Smooth muscle cell (in vitro differentiated cells): ENCODE results near the gene HSD17B2. TPM values are rescaled to one million over a fixed set of nuclear protein-coding genes. Genes with fewer than 3 reads are reported as not detected.
"Not testable (repeated sequence)": the region's sequence is repeated elsewhere in the genome, so short reads cannot be mapped to it uniquely, and the experiment has no call there.

ENCODE experiments used
- DNase-seq: peaks from one replicate; lab custom pipeline; 2025; ENCODE audit not compliant: unreplicated experiment; lab: John Stamatoyannopoulos, UW
- H2AFZ ChIP-seq: fragments of 200-600 bp; sonication (generic); 2 replicates; pipeline ENCODE4 v1.6.0; 2016; ENCODE audit warnings: antibody characterized with exemption, low read depth, mild to moderate bottlenecking
- H3F3A ChIP-seq: fragments of 200-600 bp; sonication (generic); 2 replicates; pipeline ENCODE4 v1.6.0; 2017; ENCODE audit warnings: antibody characterized with exemption, low read depth
- H3K27ac ChIP-seq: fragments of 200-600 bp; sonication (generic); 2 replicates; pipeline ENCODE4 v1.5.1; 2016; ENCODE audit warnings: low read depth, mild to moderate bottlenecking
- H3K27me3 ChIP-seq: fragments of 200-600 bp; sonication (generic); 2 replicates; pipeline ENCODE4 v1.6.1; 2016; ENCODE audit warnings: low read depth, mild to moderate bottlenecking
- H3K36me3 ChIP-seq: fragments of 200-600 bp; sonication (generic); 2 replicates; pipeline ENCODE4 v1.5.1; 2016; ENCODE audit warnings: low read depth
- H3K4me1 ChIP-seq: fragments of 200-600 bp; sonication (generic); 2 replicates; pipeline ENCODE4 v1.5.1; 2016; ENCODE audit warnings: low read depth
- H3K4me2 ChIP-seq: fragments of 200-600 bp; sonication (generic); 2 replicates; pipeline ENCODE4 v1.6.0; 2016; ENCODE audit warnings: mild to moderate bottlenecking
- H3K4me3 ChIP-seq: fragments of 200-600 bp; sonication (generic); 2 replicates; pipeline ENCODE4 v1.5.1; 2016; ENCODE audit warnings: mild to moderate bottlenecking
- H3K79me2 ChIP-seq: fragments of 200-600 bp; sonication (generic); 2 replicates; pipeline ENCODE4 v1.6.0; 2016; ENCODE audit warnings: low read depth, mild to moderate bottlenecking
- H3K9ac ChIP-seq: fragments of 200-600 bp; sonication (generic); 2 replicates; pipeline ENCODE4 v1.6.0; 2016; ENCODE audit warnings: low read depth
- H3K9me3 ChIP-seq: fragments of 200-600 bp; sonication (generic); replicated peaks from 2 replicates; pipeline ENCODE4 v1.5.1; 2016; ENCODE audit warnings: low read depth
- H4K20me1 ChIP-seq: fragments of 200-600 bp; sonication (generic); 2 replicates; pipeline ENCODE4 v1.6.0; 2016; ENCODE audit warnings: low read depth
- WGBS: methylation state at CpG from one replicate; pipeline ENCODE4 v1.1.7; 2016; ENCODE audit warnings: low lambda C conversion rate; 5-methylcytosine and 5-hydroxymethylcytosine counted together
- polyA plus RNA-seq: library from polyadenylated mRNA; unstranded; fragments of >200 nt; fragmentation: Nextera tagmentation; extraction: Ambion mirVana; gene quantifications from 2 replicates; pipeline ENCODE4 v1.2.1, GENCODE V29; 2016
- total RNA-seq: library from RNA; depleted of rRNA; stranded (reverse); fragments of >200 nt; gene quantifications from 2 replicates; pipeline ENCODE4 v1.2.3, GENCODE V29; 2014
- TF ChIP-seq, protein P1 (sequence below): fragments of 200-600 bp; sonication (generic); IDR thresholded peaks from 2 replicates; pipeline ENCODE4 v1.5.1; 2017; ENCODE audit warnings: borderline replicate concordance, mild to moderate bottlenecking, antibody characterized with exemption; ENCODE audit not compliant: insufficient read depth, poor library complexity, severe bottlenecking

The HSD17B2 gene
- total and polyA plus RNA-seq, 2 experiments from 2014 or later, result 21.8 to 33.9 TPM

DNA sequence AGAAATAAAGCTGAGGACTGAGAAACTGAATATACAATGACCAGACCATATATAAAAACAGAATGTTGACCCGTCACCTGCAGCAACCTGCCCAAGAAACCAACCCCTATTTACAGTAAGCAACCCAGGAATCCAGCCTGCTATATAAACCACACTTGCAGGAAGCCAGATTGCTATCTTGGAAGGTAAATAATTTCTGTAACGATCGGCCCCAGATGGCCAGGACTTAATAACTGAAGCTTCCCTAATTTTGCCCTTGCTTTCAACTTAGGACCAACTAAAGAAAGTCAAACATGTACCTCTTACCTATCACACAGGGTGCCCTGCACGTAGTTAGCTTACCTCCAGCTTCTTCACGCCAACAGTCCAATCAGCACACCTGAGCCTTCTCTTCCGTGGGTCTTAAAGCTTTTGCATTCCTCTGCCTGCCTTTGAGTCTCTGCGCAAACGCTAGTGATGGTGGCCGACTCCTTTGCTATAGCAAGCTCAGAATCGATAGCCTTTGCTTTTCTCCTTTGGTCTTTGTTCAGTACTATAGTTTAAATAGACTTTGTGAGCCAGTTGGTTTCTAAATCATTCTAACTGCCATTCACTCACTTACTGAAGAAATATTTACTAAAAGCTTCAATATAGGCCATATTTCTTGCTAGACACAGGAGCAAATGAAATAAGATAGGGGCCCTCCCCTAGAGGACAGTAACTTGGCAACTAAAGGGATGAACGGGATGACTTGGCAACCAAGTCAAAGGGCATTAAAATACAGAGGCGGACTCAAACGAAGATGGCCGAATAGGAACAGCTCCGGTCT lies 103.6 kb downstream of the HSD17B2 start:
- H3K9me3 ChIP-seq, result no peaks in the 10 kb centered on the region
- DNase-seq, result no peak
- peak overlapping the region; percentile 18 for H3K4me3 ChIP-seq
- peaks cover 6% of the 10 kb centered on the region for H3K4me1 ChIP-seq
- peak overlapping the region; percentile 61 for H3K4me2 ChIP-seq
- H3K27me3 ChIP-seq, result no peaks in the 10 kb centered on the region
- TF ChIP-seq, protein P1, sequence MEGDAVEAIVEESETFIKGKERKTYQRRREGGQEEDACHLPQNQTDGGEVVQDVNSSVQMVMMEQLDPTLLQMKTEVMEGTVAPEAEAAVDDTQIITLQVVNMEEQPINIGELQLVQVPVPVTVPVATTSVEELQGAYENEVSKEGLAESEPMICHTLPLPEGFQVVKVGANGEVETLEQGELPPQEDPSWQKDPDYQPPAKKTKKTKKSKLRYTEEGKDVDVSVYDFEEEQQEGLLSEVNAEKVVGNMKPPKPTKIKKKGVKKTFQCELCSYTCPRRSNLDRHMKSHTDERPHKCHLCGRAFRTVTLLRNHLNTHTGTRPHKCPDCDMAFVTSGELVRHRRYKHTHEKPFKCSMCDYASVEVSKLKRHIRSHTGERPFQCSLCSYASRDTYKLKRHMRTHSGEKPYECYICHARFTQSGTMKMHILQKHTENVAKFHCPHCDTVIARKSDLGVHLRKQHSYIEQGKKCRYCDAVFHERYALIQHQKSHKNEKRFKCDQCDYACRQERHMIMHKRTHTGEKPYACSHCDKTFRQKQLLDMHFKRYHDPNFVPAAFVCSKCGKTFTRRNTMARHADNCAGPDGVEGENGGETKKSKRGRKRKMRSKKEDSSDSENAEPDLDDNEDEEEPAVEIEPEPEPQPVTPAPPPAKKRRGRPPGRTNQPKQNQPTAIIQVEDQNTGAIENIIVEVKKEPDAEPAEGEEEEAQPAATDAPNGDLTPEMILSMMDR, result no peak
- H3K9ac ChIP-seq, result no peak overlapping the region
- WGBS, result 80% methylated on average over 15 of the region's 15 CpGs
- H3K79me2 ChIP-seq, result no peaks in the 10 kb centered on the region
- H3K27ac ChIP-seq, result no peak overlapping the region
- no peaks in the 10 kb centered on the region for H4K20me1 ChIP-seq
- no peak overlapping the region for H2AFZ ChIP-seq
- H3K36me3 ChIP-seq, result no peaks in the 10 kb centered on the region
- H3F3A ChIP-seq, result no peaks in the 10 kb centered on the region

GRCh38 chr16:82139286-82139571 lies 104.2 kb downstream of the HSD17B2 start:
- not testable (repeated sequence) for H3F3A ChIP-seq, H3K4me1 ChIP-seq, H3K9me3 ChIP-seq, DNase-seq, H2AFZ ChIP-seq, H3K36me3 ChIP-seq, H3K79me2 ChIP-seq, H3K9ac ChIP-seq, H3K27ac ChIP-seq, H4K20me1 ChIP-seq, H3K27me3 ChIP-seq
- WGBS, result 28% methylated on average over 10 of the region's 19 CpGs
- H3K4me3 ChIP-seq, result peak overlapping the region; percentile 18
- peak overlapping the region; percentile 61 for H3K4me2 ChIP-seq

DNA sequence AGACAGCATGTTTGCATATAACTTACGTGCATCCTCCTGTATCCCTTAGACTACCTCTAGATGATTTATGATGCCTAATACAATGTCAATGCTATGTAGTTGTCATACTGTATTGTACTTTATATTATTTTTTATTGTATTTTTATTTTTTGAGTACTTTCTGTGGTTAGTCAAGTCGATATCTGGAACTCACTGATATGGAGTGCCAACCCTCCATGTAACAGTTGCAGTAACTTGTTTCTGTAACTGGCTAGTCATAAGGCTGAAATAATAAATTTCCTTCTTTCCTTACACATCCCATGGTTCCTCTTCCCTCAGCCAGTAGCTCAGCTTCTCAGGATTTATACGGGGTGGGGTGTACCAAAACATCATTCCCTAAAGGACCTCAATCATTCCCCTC lies 111.5 kb downstream of the HSD17B2 start:
- 69% methylated on average over 3 of the region's 3 CpGs for WGBS
- peaks cover 6% of the 10 kb centered on the region for H3K36me3 ChIP-seq
- H3K4me2 ChIP-seq, result no peak overlapping the region

DNA sequence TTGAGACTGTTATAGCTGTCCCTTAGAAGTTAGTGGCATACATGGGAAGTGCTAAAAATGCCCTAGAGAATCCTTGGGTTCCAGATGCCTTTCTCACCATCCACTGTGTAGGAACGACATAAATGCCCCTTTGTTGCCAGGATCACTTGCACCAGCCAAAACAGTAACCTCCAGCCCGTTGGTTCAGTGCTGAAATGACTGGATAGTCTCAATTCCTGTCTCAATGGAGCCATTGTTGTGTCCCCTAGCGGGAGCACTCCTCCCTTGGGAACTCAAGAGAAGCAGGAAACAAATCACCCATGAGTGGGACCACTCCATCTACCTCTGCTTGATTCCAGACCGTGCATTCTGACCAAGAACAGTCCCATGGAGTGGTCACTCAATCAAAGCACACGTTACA lies 111.9 kb downstream of the HSD17B2 start:
- H4K20me1 ChIP-seq, result peaks cover 10% of the 10 kb centered on the region
- peaks cover 10% of the 10 kb centered on the region for H3K4me1 ChIP-seq
- peaks cover 6% of the 10 kb centered on the region for H3K36me3 ChIP-seq
- TF ChIP-seq, protein P1, result no peak
- H3K27ac ChIP-seq, result no peak overlapping the region
- no peak overlapping the region for H3K9ac ChIP-seq
- H2AFZ ChIP-seq, result no peak overlapping the region
- H3K27me3 ChIP-seq, result no peaks in the 10 kb centered on the region
- no peaks in the 10 kb centered on the region for H3K9me3 ChIP-seq
- H3K4me3 ChIP-seq, result no peak overlapping the region
- no peaks in the 10 kb centered on the region for H3F3A ChIP-seq
- H3K79me2 ChIP-seq, result peaks cover 11% of the 10 kb centered on the region
- WGBS, result 79% methylated on average over 5 of the region's 5 CpGs
- no peak overlapping the region for H3K4me2 ChIP-seq
- no peak for DNase-seq

More for the DNA sequence above, 111.5 kb downstream of the HSD17B2 start:
- TF ChIP-seq, protein P1, result no peak
- Histone ChIP-seq H3K4me1 (peaks cover 7% of the 10 kb centered on the region), H3K27me3 (no peaks in the 10 kb centered on the region), H3K79me2 (peaks cover 10% of the 10 kb centered on the region), H3K9me3 (no peaks in the 10 kb centered on the region), H2AFZ (no peak overlapping the region), H3K27ac (no peak overlapping the region), H3K4me3 (no peak overlapping the region), H3K9ac (no peak overlapping the region), H4K20me1 (peaks cover 8% of the 10 kb centered on the region), H3F3A (no peaks in the 10 kb centered on the region)
- no peak for DNase-seq
